Heart right ventricle (tissue), 16 donors: ENCODE results near the gene PTPRE. TPM values are rescaled to one million over a fixed set of nuclear protein-coding genes. Genes with fewer than 3 reads are reported as not detected.

ENCODE experiments used
- ATAC-seq, 8 donors: fragments of 200-7000 bp; cut with Tn5 transposase; one replicate each; pipeline ENCODE4 v1.9.1; 2020; ENCODE audit warnings: mild to moderate bottlenecking in 8 of 8, moderate library complexity in 8 of 8, moderate number of reproducible peaks in 1 of 8
- DNase-seq, 2 donors: peaks; one replicate each; pipeline ENCODE4 v3.0.0-alpha.2; 2020
- H3K27ac ChIP-seq, 10 donors: fragments of 200-600 bp; sonication (generic) in 2 of 10; one replicate each; pipeline versions ENCODE4 v1.5.0 to v1.8.0; 2020 to 2022; ENCODE audit warnings: mild to moderate bottlenecking in 3 of 10
- H3K27me3 ChIP-seq, 7 donors: fragments of 200-600 bp; one replicate each; pipeline ENCODE4 v1.8.0; 2021 to 2022; ENCODE audit warnings: mild to moderate bottlenecking in 2 of 7
- H3K36me3 ChIP-seq, 9 donors: fragments of 200-600 bp; sonication (generic) in 1 of 9; one replicate each; pipeline versions ENCODE4 v1.5.0 to v1.8.0; 2020 to 2022; ENCODE audit warnings: mild to moderate bottlenecking in 2 of 9
- H3K4me1 ChIP-seq, 9 donors: fragments of 200-600 bp; sonication (generic) in 1 of 9; one replicate each; pipeline versions ENCODE4 v1.5.0 to v1.8.0; 2020 to 2022; ENCODE audit warnings: mild to moderate bottlenecking in 4 of 9
- H3K4me3 ChIP-seq, 10 donors: fragments of 200-600 bp; sonication (generic) in 2 of 10; one replicate each; pipeline versions ENCODE4 v1.5.0 to v1.8.0; 2020 to 2022; ENCODE audit warnings: mild to moderate bottlenecking in 7 of 10, moderate library complexity in 2 of 10
- H3K9me3 ChIP-seq, 11 donors: fragments of 200-600 bp in 10 of 11; sonication (generic) in 2 of 11; one replicate each; pipeline versions ENCODE4 v1.5.0 to v1.8.0; 2013 to 2022; ENCODE audit warnings: mild to moderate bottlenecking in 2 of 11, control low read depth in 1 of 11, moderate library complexity in 1 of 11
- WGBS, 2 donors: extraction: QIAGEN DNeasy Blood & Tissue Kit; methylation state at CpG; one replicate each; pipeline ENCODE4 v1.1.7; 2013; ENCODE audit warnings: inconsistent platforms in 1 of 2; 5-methylcytosine and 5-hydroxymethylcytosine counted together
- intact Hi-C, 10 donors: fragments of 100-400 bp; cut with DNase I; formaldehyde crosslinking; loops; one replicate each; pipeline versions ENCODE4 v1.11.1 to v1.14.2; 2022
- polyA plus RNA-seq, 2 donors: library from polyadenylated mRNA; stranded (reverse); fragments of 200-250 nt; gene quantifications; one replicate each; pipeline ENCODE4 v1.2.3, GENCODE V29; 2013
- total RNA-seq, 10 donors: library from RNA; stranded (reverse); fragmentation: NEBNext Ultra II Directional in 3 of 10; extraction: Animal tissue kit (Norgen Biotek cat#: 25700) in 3 of 10; gene quantifications; one replicate each; pipeline versions ENCODE4 v1.2.1 to v1.2.4, GENCODE V29; 2021 to 2023
- TF ChIP-seq, protein P1 (sequence below), 9 donors: fragments of 200-600 bp; sonication (generic) in 2 of 9; IDR thresholded peaks; one replicate each; pipeline versions ENCODE4 v1.5.0 to v1.8.0; 2021 to 2022; ENCODE audit warnings: antibody characterized with exemption in 9 of 9, mild to moderate bottlenecking in 5 of 9, moderate library complexity in 1 of 9
- donor health status: Arrhythmogenic right ventricular cardiomyopathy.
- donor health status: ischemic (EF 13 %, LVEDD 7.1; RV severe dilation, severe dysfunction).
- donor health status: healthy with polysubstance abuse.
- donor health status: DM: no; HTN: yes; CAD: no.
- donor health status: DM: no; HTN: no; CAD: no.
- donor health status: ischemic (EF 25% LVEDD 6.9; RV normal size, moderate dysfunction).
- donor health status: ischemic (EF 25% LVEDD 5.7; RV mildly dilated, moderate dysfunction).
- donor health status: healthy.
- donor health status: DM: yes; HTN: yes; CAD: no.
- donor health status: Ischemic cardiomyopathy.
- donor health status: ischemic (EF 35%, LVEDD 5.7; RV mildly dilated, moderate dysfunction).
- donor health status: nonischemic (EF 11% LVEDD 7.7; RV severe dilation, severe dysfunction).
- donor health status: DM: yes; HTN: yes; CAD: no.
- donor health status: PGD.
- donor health status: ischemic (EF 29% LVEDD 5.4; RV normal size, mild dysfunction).
- donor health status: nonischemic (EF 23%, LVEDD 6.1; RV moderate dilation, normal function).

The PTPRE gene
- total and polyA plus RNA-seq, 12 donors, result 6.1 to 42.8 (median 22.1) TPM

- no peaks in the 10 kb centered on the region for H3K36me3 ChIP-seq
- ATAC-seq (no peak), DNase-seq (no peak)
- H3K4me1 ChIP-seq, result peaks cover 12 to 68% (median 51%) of the 10 kb centered on the region in 9 donors
- 86 to 87% methylated on average over 17 of the region's 17 CpGs for WGBS, 2 donors
- H3K27me3 ChIP-seq, result no peaks in the 10 kb centered on the region
- H3K4me3 ChIP-seq, result peak overlapping the region in 1 of 10 donors; percentile 7
- peak overlapping the region in 1 of 10 donors; percentile 6 for H3K27ac ChIP-seq
- TF ChIP-seq, protein P1, sequence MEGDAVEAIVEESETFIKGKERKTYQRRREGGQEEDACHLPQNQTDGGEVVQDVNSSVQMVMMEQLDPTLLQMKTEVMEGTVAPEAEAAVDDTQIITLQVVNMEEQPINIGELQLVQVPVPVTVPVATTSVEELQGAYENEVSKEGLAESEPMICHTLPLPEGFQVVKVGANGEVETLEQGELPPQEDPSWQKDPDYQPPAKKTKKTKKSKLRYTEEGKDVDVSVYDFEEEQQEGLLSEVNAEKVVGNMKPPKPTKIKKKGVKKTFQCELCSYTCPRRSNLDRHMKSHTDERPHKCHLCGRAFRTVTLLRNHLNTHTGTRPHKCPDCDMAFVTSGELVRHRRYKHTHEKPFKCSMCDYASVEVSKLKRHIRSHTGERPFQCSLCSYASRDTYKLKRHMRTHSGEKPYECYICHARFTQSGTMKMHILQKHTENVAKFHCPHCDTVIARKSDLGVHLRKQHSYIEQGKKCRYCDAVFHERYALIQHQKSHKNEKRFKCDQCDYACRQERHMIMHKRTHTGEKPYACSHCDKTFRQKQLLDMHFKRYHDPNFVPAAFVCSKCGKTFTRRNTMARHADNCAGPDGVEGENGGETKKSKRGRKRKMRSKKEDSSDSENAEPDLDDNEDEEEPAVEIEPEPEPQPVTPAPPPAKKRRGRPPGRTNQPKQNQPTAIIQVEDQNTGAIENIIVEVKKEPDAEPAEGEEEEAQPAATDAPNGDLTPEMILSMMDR (IDR thresholded peaks at IDR 0.05), result no peak
- no peaks in the 10 kb centered on the region for H3K9me3 ChIP-seq
- intact Hi-C loops, result no loop called here
These were observed 91.7 kb downstream of the PTPRE start for GRCh38 chr10:127998501-127999144.

DNA sequence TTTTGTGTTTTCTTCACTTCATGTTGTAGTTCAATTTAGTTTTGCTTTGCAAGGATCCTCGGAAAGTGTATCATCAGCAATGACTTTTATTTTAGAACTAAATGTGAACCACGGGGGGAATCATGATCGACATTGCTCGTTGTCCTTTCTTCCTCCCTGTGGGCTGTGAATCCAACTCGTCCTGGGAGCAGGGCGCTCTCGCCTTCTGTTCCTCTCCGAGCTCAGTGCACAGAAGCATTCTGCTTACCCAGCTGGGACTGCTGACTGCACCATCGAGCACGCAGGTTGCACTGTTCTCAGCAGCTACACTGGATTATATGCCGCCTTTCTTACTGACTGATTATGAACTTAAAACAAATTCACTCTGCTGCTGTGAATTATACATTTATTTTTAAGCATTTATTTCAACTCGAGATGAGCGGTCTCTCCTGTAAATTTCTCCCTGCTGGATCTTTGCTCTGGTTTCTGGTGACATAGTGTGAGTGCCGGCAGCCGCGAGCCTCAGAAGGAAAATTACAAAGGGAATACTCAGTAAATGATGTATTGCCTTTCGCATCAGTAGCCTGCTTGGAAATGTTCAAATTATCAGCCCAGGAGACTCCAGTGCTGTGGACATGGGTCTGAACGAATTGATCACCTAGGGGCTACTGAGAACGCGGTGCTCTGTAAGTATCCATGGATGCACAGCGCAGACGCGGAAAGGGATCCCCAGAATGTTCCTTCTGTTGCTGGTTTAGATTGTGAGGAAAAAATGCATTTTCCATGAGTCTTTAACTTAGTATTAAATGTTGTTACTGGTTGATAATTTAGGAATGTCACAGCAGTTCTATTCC, 92.6 kb downstream of the PTPRE start:
- H3K36me3 ChIP-seq, result no peaks in the 10 kb centered on the region
- WGBS, 2 donors, result 83 to 87% methylated on average over 23 of the region's 23 CpGs
- no peak for ATAC-seq
- no peaks in the 10 kb centered on the region for H3K9me3 ChIP-seq
- H3K27me3 ChIP-seq, result no peaks in the 10 kb centered on the region
- DNase-seq, result no peak
- H3K4me1 ChIP-seq, result peaks cover 12 to 67% (median 57%) of the 10 kb centered on the region in 9 donors
- H3K4me3 ChIP-seq, result peak overlapping the region in 1 of 10 donors; percentile 7
- intact Hi-C loops, result loop anchor here in 1 of 10 donors (10.0 kb wide), 1 partner anchor 285 kb away; no protein-coding TSS in a partner anchor
- peak overlapping the region in 1 of 10 donors; percentile 13 for H3K27ac ChIP-seq
- TF ChIP-seq, protein P1 (IDR thresholded peaks at IDR 0.05), result no peak

DNA sequence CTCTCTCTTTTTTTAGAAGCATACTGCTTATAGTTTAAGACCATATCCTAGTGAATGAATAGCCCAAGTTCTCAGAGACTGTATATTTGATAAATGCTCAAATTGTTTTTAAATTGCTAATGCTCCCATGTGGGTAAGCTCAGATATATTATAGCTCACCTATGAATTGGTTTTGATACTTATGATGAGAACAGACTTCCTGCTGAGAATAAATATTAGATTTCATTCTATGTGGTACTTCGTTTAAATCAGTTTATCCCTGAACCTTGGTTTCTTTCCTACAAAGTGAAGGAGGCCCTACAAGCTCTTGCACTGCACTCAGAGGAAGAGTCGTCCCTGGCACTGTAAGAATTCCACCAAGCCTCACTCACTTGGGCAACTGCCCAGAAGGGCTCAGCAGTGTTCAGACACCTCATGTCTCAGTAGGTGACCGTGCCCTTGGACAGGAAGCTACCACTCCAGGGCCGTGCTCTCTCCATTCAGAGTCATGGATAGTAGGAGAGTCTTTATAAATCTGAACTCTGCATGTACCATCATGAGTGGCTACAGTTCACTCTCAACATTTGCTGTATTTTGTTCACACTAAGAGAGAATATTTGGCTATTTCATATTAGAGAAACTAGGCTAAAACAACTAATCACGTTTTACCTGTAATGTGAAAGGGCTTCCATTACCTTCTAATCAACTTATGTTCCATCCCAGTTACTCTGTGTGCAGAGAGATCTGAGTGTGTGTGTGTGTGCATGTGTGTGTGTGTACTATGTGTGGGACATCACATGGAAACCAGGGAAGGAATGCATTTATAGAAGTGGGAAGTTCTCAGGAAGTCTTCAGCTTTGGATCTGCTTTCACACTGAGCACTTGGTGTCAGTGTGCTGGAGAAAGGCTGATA, 93.8 kb downstream of the PTPRE start:
- Histone ChIP-seq H3K27me3 (no peaks in the 10 kb centered on the region), H3K4me1 (peaks cover 12 to 70% (median 59%) of the 10 kb centered on the region in 9 donors), H3K9me3 (no peaks in the 10 kb centered on the region), H3K27ac (peak overlapping the region in 8 of 10 donors; percentile 20 to 85 (median 62)), H3K4me3 (no peak overlapping the region), H3K36me3 (no peaks in the 10 kb centered on the region)
- TF ChIP-seq, protein P1 (IDR thresholded peaks at IDR 0.05), result no peak
- ATAC-seq (peak; percentile 53 to 89 (median 78)), DNase-seq (peak; percentile 39 to 47)
- WGBS, 2 donors, result 59 to 66% methylated on average over 5 of the region's 5 CpGs
- intact Hi-C loops, result loop anchor here in 1 of 10 donors (10.0 kb wide), 1 partner anchor 286 kb away; no protein-coding TSS in a partner anchor
